ENCODE data around the gene HSD17B8.

The HSD17B8 gene

DNA sequence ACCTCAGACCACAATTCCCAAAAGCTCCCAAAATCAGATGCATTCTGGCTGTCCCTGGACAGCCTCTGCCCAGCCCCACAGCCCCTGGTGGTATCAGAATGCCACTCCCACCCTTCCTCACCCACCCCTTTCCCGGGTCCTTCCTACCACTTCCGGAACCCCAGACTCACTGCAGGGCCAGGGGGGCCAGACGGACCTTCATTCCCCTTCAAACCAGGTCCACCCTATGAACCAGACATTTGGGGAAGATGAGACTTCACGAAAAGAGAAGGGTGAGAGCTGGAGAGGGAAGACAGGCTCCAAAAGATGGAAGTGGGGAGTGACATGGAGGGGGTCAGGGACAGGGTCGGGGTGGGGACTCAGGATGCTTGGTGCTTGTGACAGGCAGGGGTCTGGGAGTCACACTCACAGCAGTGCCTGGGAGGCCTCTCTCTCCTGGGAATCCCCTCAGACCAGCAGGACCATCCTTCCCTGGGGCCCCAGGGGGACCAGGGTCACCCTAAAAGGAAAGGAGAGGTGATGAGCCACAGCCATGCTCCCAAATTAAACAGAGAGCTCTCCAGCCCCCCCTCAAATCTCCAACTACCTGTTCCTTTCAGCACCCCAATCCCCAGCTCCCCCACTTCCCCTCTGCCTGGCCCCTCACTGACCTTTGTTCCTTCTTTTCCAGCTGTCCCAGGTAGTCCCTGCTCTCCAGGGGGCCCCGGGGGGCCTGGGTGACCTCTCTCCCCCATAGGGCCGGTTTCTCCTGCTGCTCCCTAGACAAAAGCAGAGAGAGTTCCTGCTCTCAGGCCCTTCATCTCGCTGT, 32.4 kb upstream of the HSD17B8 start:
- no peak for DNase-seq

DNA sequence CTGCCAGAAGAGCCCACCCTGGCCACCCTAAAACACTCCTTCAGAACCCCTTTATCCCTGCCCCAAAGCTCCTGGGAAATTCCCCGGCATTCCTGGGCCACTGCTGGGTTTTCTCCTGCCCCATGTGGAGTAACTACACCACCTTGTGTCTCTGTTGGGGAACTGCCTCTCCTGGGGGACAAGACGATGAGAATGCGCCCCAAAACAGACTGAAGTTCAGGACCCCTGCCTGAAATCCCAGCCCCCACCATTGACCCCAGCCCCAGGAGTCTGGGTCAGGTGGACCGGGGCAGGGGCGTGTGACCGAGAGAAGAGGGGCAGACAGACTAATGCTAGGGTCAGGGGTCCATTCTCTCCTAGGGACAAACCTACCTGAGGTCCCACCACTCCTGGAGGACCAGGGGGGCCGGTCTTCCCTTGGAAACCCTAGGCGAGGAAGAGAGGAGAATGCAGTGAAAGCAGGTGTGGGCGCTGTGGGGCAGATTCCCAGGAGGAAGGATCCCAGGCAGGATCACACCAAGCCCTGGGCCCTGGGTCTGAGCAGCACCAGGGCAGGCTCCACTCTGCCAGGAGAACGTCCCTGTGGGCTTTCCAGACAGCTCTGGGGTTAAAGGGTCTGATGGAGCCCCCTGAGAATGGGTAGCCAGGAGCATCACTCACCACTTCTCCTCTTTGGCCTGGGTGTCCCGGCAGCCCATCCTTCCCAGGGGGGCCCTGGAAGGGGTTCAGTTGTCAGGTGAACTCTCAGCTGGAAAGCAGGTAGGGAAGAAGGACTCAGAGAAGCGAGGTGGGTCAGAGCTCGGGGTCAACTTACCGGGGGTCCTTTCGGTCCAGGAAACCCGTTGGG, 31.5 kb upstream of the HSD17B8 start:
- peak; percentile 27 to 64 (median 49) for DNase-seq

DNA sequence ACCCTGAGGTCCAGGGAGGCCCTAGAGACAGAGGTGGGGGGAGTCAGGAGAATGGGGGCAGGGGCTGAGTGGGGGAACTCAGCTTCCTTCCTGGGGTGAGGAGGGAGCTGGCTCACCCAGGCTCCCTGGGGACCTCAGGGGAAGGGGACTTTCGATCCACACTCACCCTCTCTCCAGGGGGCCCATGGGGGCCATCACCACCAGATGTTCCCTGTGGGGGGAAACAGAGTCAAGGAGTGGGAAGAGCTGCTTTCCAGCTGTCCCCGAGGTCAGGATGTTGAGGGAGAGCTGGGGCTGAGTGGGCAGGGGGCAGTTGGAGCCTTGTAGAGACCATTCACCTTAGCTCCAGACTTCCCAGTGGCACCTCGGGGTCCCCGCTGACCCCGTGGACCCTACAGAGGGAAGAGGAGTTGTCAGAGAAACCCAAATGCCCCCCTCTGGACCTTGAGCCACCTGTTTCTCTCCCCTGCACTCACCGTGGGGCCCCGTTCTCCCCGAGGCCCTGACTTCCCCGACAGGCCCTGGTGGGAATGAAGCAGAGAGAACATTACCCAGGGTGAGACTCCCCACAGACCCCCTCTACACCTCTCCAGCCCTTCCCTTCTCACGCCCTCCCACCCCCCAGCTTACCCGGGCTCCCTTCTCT, 30.8 kb upstream of the HSD17B8 start:
- DNase-seq = no peak

DNA sequence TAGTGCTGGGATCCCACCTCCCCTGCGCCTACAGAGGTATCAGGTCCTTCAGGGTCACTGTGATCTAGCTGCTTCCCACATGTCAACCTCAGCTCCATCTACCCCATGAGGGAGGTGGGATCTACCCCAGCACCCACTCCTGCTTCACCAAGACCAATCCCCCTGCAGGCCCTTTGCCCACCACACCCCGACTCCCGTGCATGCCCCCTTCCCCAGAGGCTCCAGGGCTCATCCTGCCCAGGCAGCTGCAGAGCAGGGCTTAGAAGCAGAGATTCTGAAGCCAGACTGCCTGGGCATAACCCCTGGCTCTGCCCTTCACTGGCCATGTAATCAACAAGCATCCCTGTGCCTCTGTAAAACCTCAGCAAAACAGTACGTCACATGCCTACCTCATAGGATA, 29.7 kb upstream of the HSD17B8 start:
- no peak for DNase-seq

DNA sequence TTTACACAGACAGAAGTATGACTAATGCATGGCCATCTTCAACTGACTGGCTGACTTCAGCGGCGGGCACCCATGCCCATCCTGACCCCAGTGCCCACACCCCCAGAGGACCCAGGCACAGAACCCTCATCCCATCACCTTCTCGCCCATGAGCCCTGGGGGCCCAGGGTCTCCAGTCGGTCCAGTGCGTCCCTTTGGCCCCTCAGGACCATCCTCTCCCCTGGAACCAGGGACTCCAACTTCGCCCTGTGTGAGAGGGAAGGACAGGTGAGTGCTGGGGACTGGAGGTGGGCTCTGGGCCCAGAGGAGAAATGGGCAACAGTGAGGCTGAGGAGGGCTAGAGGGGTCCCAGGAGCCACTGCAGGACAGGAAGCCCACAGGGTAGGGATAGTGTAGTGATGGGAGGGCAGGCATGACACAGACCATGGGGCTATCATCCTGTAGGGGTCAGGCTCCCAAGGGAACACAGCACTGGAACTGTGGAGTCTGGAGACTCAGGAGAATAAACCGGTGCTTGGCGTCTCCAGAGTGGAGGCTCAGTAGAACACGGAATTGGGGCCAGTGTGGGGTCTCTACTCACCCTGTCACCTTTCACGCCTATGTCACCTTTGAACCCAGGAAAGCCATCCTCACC, 28.9 kb upstream of the HSD17B8 start:
- peak in 1 of 4 experiments; percentile 11 for DNase-seq

GRCh38 chr6:33176906-33177305, 27.5 kb upstream of the HSD17B8 start:
- no peak for DNase-seq

DNA sequence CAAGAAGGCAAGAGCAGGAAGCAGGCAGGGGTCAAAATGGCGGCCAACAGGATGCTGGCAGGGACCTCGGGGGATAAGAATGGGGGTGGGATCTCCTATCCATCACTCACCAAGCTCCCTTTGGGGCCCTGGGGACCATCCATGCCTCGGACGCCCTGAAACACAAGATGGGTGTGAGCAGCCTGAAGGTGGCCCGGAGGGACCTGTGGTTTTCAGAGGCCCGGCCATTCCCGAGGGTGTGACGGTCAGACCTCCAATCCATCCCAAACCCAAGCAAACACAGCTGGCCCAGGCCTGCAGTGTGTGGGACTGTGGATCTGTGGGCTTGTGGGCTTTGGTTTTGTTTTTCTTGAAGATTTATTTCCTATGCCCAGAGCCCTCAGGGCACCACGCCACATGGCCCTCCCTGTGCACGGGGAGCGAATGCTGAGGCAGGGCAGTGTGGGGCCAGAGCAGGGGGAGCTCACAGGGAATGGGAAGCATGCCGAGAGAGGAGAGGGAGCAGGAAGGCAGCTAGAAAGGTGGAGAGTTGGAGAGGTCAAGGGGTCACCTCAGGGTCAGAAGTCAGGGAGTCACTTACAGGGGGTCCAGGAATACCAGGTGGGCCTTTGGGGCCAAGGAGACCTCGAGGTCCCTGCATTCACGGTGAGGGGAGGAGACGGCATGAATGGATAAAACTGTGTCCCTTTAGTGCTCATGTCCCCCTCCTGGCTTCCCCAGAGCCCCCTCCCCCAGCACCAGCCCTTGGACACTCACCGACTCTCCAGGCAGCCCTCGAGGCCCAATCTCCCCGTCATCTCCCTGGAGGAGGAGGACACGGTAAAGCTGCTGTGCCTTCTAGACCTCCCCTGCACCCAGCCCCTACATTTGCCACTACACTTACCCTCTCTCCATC, 26.7 kb upstream of the HSD17B8 start:
- no peak for DNase-seq

DNA sequence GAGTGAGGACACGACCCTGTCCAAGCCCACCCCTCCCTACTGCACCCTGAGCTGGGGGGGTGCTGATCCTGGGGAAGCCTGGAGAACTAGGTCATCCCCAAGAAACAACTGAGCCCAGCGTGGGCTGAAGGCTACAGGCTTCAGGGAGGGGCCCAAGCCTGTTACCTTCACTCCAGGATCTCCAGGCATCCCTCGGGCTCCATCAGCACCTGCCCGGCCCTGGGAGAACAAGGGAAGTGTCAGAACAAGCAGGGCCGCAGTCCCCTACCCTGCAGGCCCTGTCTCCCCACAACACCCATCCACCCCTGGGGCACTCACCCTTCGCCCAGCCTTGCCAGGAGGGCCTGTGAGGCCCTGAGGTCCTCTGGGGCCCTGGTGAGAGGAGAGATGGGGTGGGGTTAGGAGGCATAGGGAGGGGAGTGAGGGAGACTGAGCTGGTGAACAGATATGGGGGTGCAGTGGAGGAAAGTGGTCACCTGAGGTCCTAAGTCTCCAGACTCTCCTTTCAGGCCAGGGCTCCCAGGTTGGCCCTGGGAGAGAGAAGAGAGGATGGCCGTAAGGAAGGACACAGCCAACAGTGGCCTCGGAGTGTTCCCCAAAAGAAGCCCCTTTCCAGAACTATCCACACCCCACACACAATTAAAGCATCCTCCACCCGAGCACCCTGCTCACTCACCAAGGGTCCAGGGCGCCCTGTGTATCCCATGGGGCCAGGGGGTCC, 25.5 kb upstream of the HSD17B8 start:
- DNase-seq = no peak

DNA sequence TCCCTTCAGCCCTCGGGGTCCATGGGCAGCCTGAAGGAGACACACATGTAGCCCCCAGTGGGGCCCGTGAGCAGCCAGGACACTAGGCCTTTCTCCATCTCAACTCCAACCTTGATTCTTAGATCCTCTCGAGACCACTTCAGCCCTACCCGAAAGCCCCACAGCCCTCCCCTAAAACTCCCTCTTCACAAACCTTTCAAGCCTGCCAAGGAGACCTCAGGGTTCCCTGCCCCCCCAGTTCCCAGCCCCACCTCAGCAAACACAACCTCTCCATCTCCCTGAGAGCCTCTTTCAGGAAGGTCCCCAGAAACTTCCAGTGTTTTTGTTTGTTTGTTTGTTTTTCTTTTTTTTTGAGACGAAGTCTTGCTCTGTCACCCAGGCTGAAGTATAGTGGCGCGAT, 23.3 kb upstream of the HSD17B8 start:
- DNase-seq = no peak

DNA sequence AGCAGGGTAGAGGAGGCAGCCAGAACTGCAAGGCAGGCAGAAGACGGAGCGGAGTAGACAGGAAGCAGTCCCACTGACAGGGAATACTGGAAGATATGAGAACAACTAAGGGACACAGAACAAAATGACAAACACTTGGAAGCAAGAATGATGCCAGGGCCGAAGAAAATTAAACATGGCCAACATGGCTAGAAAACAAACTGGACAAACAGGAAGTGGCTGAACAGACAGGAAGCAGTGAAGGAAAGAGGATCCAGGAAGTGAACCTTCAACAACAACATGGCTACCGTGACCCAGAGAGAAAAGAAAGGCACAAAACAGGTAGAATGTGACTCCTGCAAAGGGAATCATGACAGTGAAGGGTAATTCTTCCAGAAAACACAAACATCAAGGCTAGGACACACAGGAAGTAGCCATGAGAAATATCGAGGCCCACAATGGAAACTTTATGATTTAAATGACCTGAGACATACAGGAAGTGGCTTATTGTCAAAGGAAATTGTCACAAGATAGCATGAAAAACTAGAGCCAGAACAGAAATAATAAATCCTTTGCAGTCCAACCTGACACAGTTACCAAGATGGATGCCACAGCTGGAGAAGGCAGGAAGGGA, 21.3 kb upstream of the HSD17B8 start:
- peak in 3 of 4 experiments; percentile 15 to 41 (median 36) for DNase-seq

- DNase-seq = no peak
Measured at GRCh38 chr6:33185190-33185589, 19.3 kb upstream of the HSD17B8 start.

GRCh38 chr6:33185654-33186187, 18.7 kb upstream of the HSD17B8 start:
- no peak for DNase-seq

GRCh38 chr6:33187809-33188208, 16.6 kb upstream of the HSD17B8 start:
- DNase-seq = no peak

DNA sequence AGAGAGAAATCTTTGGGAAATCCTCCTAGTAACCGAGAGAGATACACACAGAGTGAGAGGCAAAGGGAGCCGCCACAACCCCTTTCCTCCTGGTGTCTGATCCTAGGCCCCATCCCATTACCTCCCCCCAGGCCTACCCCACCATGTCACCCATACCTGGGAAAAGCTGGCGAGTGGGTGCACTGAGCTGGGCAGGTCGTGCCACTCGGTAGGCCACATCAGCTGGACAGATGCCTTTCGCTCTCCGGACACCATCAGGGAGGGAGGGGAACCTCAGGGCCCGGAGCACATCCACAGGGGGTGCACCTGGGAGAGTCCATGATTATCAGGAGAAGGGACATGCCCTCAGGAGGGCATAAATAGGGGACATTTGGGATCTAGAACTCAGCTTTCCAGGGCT, 15.3 kb upstream of the HSD17B8 start:
- DNase-seq = no peak

GRCh38 chr6:33189625-33190448, 14.6 kb upstream of the HSD17B8 start:
- DNase-seq = no peak

GRCh38 chr6:33190504-33191107, 13.8 kb upstream of the HSD17B8 start:
- no peak for DNase-seq

DNA sequence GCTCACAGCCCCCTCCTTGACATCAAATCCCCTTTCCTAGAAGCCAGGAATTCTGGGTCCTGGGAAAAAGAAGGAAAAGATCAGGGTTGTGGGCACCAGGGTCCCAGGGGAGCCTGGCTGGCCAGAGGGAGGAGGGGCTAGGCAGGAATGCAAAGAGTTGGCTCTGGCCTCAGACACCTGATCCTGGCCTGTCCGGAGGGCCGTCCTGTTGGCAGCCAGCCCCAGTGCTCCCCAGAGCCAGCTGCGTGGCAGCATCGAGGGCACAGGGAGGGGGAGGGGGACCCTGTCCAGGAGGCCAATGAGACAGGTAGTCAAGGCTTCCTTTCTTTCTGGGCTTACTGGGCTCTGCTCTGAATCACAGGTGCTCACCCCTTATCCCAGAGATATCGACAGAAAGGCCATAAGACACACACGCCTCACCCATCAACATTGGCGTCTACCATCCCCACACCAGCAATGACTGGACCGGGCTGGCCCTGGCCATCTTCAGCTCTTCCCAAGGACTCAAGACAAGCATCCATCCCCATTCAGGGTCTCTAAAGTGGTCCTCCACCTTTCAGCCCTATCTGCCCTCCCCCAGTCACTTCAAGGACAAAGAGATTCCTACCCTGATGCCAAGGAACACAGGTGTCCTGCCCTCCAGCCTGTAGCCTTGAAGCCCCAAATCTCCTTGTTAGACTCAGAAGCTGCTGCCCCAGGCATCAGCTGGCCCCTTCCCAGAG, 12.9 kb upstream of the HSD17B8 start:
- DNase-seq = no peak

GRCh38 chr6:33192105-33192646, 12.3 kb upstream of the HSD17B8 start, which contains the start of gene COL11A2:
COL11A2 (minus strand) TSS chr6:33192467; CDS start chr6:33192240, 227 bp downstream.
- DNase-seq = no peak
